T1000 (cell line): Measurements from ENCODE around the gene CPT1A.

ENCODE experiments used
- DNase-seq: peaks from one replicate; lab custom pipeline; 2025; ENCODE audit warnings: mixed read lengths; lab: John Stamatoyannopoulos, UW

The CPT1A gene

DNA sequence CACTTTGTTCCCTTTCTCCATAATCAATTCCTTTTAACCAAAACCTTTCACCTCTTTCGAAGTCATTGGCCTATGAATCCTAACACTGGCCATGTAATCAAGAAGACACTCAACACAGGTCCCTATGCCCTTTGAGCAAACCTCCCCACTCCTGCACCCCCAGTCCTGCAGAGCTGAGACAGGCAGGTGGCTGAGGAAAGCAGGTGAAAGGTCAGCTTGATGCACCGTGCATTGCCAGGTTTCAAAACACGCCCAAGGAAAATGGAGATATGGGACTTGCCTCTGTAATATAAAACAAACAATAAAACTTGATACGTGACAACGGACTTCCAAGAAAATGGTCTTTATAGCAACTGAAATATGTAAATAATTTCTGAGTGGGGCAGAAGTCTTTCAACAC is 10.6 kb downstream of the CPT1A start:
- DNase-seq, result no peak

DNA sequence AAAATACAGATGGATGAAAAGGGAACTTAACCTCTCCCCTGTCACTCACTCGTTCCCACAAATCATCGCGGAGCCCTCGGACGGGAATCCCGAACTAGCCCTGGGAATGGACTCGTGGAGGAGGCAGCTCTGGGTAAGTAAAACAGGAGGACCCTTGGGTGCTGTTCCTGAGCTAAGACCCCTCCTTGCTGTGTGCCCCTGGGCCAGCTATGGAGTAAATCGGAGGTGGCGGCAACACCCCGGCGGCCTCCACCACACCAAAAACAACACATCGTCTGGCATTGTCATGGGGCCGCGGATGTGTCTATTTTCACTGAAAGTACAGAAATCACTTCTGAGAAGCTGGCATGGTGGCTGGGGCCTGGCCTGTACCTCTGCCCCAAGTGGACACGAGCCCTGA is 12.1 kb downstream of the CPT1A start:
- no peak for DNase-seq

DNA sequence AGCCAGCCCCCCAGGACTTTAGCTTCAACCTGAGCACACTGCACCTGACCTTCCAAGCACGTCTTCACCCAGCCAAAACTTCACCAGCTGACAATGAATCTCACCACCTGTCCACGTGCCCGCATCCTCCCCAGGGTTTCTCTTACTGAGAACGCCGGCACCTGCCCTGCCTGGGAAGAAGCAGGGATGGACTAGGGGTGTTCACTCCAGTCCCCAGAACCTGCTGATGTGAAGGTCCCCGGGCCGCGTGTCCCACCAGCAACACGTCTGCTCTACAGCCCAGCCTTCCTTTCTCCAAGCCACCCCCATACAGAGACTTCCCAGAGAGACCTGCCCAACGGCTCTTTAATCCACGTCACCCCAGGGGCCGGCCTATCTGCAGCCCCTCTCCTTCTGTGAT is 12.8 kb downstream of the CPT1A start:
- no peak for DNase-seq

DNA sequence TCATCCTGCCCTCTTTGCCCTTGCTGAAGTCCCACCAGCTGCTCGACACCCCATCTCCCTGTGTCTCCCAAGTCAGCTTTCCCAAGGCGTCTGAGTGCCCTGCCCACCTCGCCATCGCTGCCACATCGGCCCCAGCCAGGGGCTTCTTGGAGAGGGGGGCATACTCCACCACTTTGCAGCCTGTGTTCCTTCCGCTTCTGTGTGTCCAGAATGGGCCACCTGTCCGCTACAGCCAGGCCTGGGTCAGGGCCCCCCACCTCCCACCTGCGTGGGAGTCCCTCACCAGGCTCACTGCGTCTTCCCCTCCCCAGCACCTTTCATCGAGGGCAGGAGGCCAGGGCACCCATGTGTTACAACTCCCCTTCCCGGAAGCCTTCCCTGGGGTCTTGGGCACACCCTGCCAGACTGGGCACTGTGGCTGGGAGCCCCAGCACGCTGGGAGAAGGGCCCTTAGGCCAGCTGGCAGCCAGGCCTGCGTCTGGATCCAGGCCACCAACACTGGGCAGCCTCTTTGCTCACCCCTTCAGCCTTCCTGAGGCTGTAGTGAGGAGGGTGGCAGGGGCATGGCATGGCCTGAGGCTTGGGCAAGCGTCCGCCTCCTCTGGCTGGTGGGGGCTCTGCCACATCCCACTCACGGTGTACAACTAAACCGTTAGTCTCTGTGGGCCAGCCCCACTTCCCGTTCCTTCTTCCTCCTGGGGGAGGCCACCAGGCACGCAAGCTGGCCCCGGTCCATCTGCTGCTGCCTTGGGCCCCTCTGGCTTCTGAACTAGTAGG is 13.4 kb downstream of the CPT1A start:
- no peak for DNase-seq

DNA sequence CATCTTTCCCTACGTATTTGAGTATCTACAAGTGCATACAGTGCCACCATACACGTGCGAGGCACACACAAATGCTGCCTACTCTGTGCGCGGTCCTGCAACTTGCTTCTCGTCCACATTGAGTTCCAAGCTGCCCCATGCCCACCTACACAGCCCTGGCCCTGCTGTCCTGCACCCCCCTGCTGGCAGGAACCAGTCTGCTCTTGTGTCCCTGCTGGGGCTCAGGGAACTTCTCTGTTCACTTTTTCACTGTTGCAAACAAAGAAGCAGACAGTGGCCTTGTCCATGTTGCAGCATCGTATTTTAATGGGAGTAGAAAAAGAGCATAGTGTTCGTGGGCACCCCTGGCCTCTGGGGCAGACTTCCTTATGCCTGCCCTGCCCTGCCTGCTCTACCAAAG is 14.0 kb downstream of the CPT1A start:
- no peak for DNase-seq

DNA sequence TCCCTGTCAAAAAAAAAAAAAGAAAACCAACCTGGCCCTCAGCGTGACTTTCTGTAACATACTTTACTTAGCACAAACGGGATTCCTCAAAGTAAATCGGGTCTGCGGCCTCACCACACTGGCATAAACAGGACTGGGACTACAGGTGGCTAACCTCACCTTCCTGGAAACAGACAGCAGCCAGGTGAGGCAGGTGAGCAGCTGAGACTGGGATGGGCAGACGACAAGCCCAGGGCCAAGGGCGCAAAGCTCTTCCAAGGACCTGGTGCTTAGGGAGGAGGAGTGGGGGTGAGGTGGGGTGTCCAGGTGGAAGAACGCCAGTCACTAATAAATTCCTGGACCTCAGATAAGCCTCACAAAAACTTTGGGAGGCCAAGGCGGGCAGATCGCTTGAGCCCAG is 15.0 kb downstream of the CPT1A start:
- DNase-seq, result no peak

DNA sequence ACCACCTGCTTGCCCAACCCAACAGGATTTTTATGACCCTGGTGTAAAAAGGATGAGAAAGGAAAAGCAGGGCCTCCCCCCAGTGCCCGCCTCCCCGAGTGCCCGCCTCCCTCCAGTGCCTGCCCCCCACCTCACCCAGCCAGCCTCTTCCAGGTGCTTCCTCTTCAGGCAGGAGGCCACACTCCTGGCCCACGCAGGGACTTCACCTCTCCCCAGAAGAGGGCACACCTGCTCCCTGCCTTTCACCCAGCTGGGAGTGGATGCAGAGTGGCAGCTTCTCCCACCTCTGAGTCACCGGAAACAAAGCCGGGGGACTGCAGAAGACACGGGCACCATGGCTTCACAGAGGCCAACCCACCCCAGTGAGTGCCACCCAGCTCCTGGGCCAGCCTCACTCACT is 16.1 kb downstream of the CPT1A start:
- no peak for DNase-seq

DNA sequence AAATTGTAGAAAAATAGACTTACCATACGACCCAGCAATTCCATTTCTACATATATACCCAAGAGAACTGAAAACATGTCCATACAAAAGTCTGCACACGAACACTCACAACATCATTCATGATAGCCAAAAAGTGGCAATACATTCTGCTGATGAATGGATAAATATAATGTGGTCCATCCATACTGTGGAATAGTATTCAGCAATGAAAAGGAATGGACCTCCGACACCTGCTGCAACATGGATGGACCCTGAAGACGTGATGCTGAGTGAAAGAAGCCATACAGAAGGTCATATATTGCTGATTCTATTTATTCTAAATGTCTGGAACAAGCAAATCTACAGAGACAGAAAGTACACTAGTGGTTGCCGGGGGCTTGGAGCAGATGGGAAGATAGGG is 19.2 kb downstream of the CPT1A start:
- no peak for DNase-seq

DNA sequence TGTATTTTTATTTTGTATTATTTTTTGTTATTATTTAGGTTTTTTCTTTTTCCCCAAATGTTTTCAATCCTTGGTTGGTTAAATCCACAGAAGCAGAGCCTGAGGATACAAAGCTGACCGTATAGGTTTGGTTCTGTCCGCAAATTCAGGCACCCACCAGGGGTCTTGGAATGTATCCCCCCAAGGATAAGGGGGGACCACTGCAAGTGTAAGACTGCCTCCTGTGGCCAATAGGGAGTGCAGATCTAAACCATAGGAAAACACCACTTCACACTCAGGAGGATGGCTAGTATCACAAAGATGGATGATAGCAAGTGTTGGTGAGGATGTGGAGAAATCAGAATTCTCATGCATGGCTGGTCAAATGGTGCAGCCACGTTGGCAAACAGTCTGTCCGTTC is 20.0 kb downstream of the CPT1A start:
- DNase-seq, result no peak

DNA sequence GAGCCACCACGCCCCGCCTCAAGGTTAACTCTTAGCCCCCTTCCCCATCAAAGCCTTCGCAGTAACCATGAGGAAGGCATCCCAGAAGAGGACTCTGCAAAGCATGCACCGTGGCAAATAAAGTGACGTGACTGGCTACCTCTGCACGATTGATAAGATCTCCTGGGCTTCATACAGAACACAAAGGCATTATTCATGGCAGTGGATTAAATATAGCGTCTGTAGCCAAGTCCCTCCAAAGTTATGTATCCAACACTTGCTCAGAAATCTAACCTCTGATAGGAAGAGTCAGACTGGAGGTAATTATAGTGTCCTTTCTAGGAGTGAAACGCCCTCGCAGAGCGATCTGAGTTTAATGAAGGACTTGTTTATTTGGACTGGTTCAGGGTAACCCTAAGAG is 22.4 kb downstream of the CPT1A start:
- no peak for DNase-seq

DNA sequence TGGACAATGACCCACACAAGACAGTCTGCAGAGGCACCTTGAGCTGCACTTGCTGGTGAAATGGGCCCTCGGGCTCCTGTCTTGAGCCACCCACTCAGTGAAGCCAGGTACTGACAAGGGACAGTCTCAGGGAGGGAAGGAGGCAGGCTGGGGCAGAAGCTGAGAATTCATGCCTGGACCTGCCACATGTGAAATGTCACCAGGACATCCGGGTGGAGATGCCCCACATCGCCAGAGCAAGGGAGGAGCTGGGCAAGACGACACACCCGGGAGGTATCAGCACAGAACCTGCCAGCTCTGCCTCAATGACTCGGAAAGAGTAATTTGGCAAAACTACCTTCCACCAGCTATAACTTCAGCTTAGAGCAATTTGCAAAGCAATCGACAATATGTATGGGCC is 23.5 kb downstream of the CPT1A start:
- DNase-seq, result no peak

DNA sequence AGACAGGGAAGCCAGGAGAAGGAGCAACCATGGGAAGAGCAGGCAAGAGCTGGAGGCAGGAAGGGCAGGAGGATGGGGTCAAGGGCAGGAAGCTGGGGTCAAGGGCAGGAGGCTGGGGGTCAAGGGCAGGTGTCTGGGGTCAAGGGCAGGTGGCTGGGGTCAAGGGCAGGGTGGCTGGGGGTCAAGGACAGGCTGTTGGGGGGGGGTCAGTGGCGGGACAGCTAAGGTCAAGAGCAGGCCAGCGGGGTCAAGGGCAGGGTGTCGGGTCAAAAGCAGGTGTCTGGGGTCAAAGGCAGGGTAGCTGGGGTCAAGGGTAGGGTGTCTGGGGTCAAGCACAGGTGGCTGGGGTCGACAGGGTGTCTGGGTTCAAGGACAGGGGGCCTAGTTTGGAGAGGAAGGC is 24.2 kb downstream of the CPT1A start:
- DNase-seq, result no peak

DNA sequence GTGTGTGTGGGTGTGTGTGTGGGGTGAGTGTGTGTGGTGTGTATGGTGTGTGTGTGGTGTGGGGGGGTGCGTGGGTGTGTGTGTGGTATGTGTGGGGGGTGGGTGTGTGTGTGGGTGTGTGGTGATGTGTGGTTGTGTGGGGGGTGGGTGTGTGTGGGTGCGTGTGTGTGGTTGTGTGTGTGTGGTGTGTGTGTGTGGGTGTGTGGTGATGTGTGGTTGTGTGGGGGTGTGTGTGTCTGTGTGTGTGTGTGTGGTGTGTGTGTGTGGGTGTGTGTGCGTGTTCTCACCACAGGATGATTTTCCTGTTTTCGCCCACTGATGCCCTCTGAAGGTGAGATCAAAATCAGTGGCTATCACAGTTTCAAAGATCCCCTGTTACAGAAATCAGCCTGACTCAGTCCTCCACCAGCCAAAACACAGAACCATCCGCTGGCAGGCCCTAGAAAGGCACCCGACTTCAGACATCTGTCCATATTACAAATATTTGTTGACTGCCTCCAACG is 24.7 kb downstream of the CPT1A start:
- no peak for DNase-seq

DNA sequence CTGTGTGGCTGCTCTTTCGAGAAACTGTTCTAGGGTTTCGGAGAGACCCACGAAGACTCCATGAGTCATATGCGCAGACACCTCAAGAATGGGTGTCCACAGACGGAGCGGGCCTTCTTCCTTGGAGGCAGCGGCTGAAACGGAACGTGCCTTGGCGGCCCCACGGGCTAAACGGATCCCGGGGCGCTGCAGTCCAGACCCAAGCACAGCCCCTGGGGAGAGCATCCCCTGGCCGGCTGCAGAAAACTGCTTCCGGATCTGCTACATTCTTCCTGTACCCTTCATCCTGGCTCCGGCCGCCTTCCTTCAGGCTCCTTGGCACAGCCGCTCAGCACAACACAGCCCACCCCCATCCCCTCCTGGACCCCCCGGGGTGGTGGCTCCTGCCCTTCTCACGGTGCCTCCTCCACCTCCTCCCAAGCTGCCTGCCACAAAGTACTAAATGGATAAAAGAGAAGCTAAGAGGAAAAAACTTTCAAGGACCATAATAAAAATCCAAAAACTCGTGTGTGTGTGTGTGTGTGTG is 25.4 kb downstream of the CPT1A start:
- DNase-seq, result no peak

DNA sequence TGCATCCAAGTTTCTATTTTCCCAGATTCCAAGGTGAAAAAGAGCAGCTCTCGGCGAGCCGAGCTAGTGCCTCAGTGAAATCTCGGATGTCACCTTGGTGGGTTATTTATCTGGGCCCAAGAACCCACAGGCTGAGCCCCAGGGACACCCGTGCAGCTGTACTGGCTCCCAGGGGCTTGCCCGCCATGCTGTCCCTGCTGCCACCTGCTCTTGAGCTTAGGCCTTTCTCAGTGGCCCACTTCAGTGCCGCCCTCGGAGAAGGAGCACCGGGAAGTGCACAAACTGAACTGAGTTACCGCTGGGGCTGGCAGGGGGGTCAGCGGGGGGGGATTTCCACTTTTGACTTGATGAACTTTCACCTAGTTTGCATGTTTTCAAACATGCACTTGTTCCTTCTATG is 27.9 kb downstream of the CPT1A start:
- DNase-seq, result no peak

DNA sequence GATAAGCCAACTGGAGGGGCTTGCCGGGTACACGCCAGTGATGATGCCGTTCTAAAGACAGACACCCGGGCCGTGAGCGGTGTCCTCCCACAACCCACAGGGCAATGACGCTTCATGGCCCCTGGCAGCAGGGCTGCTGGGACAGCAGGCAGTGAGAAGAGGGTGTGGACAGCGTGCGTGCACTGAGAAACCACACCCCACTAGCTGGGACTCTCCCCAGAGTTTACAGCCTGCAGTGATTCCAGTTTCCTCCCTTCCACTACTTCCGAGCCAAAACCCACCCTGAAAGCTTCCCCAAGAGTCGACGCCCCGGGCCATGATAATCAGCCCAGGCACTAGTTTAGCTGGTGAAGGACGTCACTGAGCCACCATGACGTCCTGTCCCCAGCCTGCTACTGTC is 29.2 kb downstream of the CPT1A start:
- DNase-seq, result no peak

DNA sequence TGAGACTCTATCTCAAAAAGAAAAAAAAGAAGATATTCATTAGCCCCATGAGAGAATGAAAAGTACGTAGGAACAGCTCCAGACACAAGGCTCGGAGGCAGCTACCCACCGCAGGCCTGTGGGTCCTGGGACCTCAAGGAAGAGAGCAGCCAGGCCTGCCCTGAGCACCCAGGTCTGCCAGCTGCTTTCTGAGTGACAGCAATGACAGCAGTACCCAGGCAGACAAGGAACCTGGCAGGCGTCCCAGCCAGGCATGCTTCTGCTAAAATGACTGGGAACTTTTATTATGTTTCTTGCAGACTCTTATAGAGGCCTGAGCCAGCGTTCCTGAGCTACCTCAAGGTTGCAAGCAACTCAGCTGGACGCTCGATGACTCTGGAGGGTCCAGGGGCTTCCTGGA is 31.6 kb downstream of the CPT1A start:
- DNase-seq, result no peak

DNA sequence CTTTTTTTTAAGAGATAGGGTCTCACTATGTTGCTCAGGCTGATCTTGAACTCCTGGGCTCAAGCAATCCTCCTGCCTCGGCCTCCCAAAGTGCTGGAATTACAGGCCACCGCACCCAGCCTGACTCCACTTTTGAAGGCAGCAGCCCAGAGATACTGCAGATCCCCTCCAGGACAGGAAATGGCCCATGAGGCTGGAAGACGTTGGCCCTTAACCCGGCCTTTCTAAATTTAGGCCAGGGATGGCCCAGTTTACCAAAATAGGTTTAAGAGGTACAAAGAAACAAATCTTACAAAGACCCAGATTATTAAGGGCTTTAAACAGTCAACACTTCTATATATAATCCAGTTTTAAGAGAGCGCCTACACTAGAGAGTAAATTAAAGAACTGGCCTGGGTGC is 32.2 kb downstream of the CPT1A start:
- DNase-seq, result no peak

DNA sequence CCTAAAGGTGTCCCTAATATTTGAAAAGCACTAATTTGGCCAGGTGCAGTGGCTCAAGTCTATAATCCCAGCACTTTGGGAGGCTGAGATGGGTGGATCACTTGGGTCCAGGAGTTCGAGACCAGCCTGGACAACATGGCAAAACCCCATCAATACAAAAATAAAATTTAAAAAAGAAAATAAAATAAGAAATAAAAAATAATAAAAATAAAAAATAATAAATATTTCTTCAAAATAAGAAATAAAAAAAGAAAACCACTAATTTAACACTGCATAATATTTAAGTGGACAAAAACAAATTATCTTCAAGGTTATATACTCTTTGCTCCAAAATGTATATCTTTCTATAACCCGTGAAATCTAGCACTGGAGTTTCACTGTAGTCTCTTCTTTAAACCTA is 32.9 kb downstream of the CPT1A start:
- no peak for DNase-seq

DNA sequence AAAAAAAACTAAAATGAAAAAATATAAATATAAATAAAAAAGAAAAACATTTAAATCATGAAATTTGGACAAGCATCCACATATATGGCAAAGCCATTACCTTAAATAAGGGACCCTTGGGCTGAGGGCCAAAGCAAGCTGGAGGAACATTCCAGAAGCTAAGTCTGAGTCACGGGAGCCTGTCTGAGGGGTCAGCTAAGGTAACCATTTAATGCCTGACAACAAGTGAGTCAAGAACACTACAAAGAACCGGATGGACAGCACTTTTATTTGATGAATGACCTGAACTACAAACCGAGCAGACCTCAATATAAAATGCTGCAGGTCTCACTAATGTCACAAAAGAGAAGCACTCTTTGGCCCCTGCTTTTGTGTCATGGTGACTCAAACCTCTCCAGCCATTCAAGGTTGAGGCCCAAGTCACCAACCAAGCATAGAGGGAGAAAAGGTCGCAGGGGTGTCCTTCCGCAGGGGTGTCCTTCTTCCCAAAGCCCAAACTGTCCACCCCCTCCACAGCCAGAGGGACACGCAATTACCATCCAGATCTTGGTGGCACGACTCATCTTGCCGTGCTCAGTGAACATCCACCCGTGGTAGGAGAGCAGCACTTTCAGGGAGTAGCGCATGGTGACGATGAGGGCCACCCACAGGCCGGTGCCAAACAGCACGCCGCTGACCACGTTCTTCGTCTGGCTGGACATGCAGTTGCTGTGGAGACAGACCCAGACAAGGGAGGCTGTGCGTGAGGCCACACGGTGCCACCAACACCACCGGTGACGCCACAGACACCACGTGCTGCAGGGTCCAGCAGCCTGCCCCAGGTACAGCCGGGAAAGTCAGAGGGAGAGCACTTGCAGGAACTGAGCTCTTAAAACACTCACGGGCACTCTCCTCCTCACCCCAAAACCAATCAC is 34.5 kb downstream of the CPT1A start:
- DNase-seq, result no peak

DNA sequence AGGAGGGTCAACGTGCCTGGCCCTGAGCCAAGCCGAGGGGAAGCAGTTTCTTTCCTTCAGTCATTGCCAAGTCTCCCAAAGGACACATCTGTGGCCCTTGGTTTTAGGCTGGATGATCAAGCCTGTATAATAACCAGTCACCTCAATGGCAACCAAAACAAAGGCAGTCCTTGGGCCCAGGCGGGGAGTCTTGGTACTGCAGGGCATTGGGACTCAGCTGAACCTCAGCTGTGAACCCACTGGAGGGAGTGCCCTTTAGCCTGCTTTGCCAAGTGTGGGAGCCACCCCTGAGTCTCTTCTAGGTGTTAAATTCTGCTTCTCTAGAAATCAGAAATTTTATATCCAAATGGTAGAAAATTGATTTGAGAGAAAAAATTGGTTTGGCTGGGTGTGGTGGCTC is 36.9 kb downstream of the CPT1A start:
- no peak for DNase-seq

DNA sequence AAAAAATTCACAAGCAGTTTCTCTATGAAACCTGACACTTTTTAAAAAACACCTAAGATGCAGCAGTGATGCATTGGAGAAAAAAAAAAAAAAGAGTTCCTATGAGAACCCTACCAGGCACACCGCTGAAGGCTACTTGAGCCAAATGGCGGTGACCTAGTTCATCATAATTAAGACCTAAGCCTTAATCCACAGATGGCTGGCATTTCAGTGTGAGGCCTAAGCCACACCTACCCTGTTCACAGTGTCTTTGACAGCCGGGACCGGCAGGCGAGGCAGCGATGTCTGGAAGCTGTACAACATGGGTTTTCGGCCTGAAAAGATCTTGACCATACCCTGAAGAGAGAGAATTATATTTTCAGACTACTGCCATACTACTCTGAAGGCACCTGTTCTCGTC is 38.0 kb downstream of the CPT1A start:
- DNase-seq, result no peak

DNA sequence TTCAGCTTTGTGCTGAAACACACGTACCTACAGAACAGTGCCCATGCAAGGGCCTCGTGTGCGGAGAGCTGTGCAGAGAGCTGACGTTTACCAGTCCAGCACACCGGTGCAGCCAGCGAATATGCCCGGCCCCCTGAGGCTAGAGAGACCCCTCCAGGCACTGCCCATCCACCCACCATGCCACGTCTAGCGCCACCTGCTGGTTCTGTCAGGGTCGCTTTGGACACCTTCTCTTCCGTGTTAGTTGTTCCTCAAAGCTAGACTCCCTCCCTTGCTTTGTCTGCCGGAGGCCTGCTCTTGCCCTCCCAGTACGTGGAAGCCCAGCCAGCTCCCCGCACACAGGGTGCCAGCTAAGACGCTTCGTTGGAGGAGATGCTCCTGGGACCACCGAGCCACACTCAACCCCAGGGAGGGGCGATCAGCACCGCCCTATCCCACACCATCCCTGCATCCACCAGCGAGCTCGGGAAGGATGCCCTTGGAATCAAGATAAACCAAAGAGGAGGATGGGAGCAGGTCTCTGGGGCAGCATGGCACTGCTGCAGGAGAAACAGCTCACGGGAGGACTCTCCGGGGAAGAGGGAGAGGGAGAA is 43.4 kb downstream of the CPT1A start:
- no peak for DNase-seq
